GM12878 (cell line): ENCODE measurements around the gene RAP1B. TPM values are rescaled to one million over a fixed set of nuclear protein-coding genes. Genes with fewer than 3 reads are reported as not detected.
A peak's percentile ranks its signal among the peaks of the same experiment; 100 is the strongest.

Experiments used
- ATAC-seq: fragments of 200-7000 bp; cut with Tn5 transposase; 3 replicates; pipeline ENCODE4 v1.9.1; 2020; ENCODE audit warnings: mild to moderate bottlenecking, moderate library complexity
- BruUV-seq: library from RNA; stranded (reverse); fragments of 400-500 nt; replicated peaks from 2 replicates; lab custom pipeline; 2021; lab: Mats Ljungman, UMichigan
- CTCF ChIA-PET: fragments of 300-600 bp; sonication (Branson Sonifier 250); formaldehyde crosslinking; extraction: SDS; loops from one replicate; lab custom pipeline; 2021; ENCODE audit warnings: inconsistent platforms; lab: Yijun Ruan, JAX
- POLR2A ChIA-PET: fragments of 350-600 bp; formaldehyde crosslinking; extraction: SDS; loops from one replicate; lab custom pipeline; 2021; ENCODE audit warnings: inconsistent platforms; lab: Charles Lee
- RAD21 ChIA-PET: fragments of 300-600 bp; sonication (Branson Sonifier 250); formaldehyde crosslinking; loops from one replicate; lab custom pipeline; 2023; ENCODE audit warnings: antibody characterized with exemption; ENCODE audit not compliant: unreplicated experiment; lab: Charles Lee
- SMC1A ChIA-PET: fragments of 300-600 bp; sonication (Branson Sonifier 250); formaldehyde crosslinking; loops from one replicate; lab custom pipeline; 2023; ENCODE audit not compliant: unreplicated experiment, uncharacterized antibody; lab: Charles Lee
- DNase-seq: peaks from one replicate; pipeline ENCODE4 v3.0.0-alpha.2; 2011; ENCODE audit warnings: low read depth, low spot score
- FAIRE-seq: peaks from 3 replicates; lab custom pipeline; 2011; peaks lifted over from hg19 to GRCh38; lab: Jason Lieb, UNC
- H2AFZ ChIP-seq: 2 replicates; pipeline ENCODE4 v1.6.0; 2011; ENCODE audit warnings: low read depth, low read length, control low read depth; ENCODE audit not compliant: control insufficient read depth
- H3K27ac ChIP-seq: 2 replicates; pipeline ENCODE4 v1.5.1; 2011; ENCODE audit warnings: control low read depth; ENCODE audit not compliant: control insufficient read depth, insufficient read depth
- H3K27me3 ChIP-seq, 2 experiments: replicated peaks in 1 of 2; 2 replicates each; pipeline versions ENCODE4 v1.6.0 to v1.6.1; 2011; ENCODE audit warnings: low read length in 1 of 2; ENCODE audit not compliant: control insufficient read depth in 2 of 2, insufficient read depth in 2 of 2
- H3K36me3 ChIP-seq, 2 experiments: 2 replicates each; pipeline ENCODE4 v1.5.1; 2011; ENCODE audit warnings: low read length in 1 of 2; ENCODE audit not compliant: control insufficient read depth in 2 of 2, insufficient read depth in 2 of 2
- H3K4me1 ChIP-seq: 2 replicates; pipeline ENCODE4 v1.6.1; 2011; ENCODE audit warnings: mild to moderate bottlenecking, low read length, moderate library complexity, mixed read lengths; ENCODE audit not compliant: control insufficient read depth, insufficient read depth
- H3K4me2 ChIP-seq: 2 replicates; pipeline ENCODE4 v1.6.0; 2011; ENCODE audit warnings: control low read depth; ENCODE audit not compliant: control insufficient read depth, insufficient read depth
- H3K4me3 ChIP-seq: fragments of 200-600 bp; sonication (generic); 2 replicates; pipeline ENCODE4 v1.5.1; 2016
- H3K79me2 ChIP-seq: 2 replicates; pipeline ENCODE4 v1.6.0; 2011; ENCODE audit warnings: low read length; ENCODE audit not compliant: control insufficient read depth, insufficient read depth
- H3K9ac ChIP-seq: 2 replicates; pipeline ENCODE4 v1.8.0; 2011; ENCODE audit warnings: low read length, control low read depth, mixed read lengths; ENCODE audit not compliant: control insufficient read depth, insufficient read depth
- H3K9me3 ChIP-seq: replicated peaks from 3 replicates; pipeline ENCODE4 v1.5.1; 2011; ENCODE audit warnings: mild to moderate bottlenecking, low read length; ENCODE audit not compliant: control insufficient read depth, insufficient read depth
- H4K20me1 ChIP-seq: 2 replicates; pipeline ENCODE4 v1.6.0; 2011; ENCODE audit not compliant: control insufficient read depth, insufficient read depth
- EED ChIP-seq: sonication (generic); IDR thresholded peaks from 2 replicates; pipeline ENCODE4 v1.6.1; 2016; ENCODE audit warnings: antibody characterized with exemption, low read depth
- JUNB ChIP-seq: IDR thresholded peaks from 2 replicates; pipeline ENCODE4 v1.6.1; 2016; ENCODE audit warnings: antibody characterized with exemption, mild to moderate bottlenecking
- JUND ChIP-seq: IDR thresholded peaks from 2 replicates; pipeline ENCODE4 v1.6.1; 2012; ENCODE audit warnings: low read depth, mild to moderate bottlenecking, low read length, improper control_type of control experiment, moderate library complexity
- KAT2A ChIP-seq: conservative IDR thresholded peaks from 2 replicates; pipeline ENCODE4 v1.6.1; 2011; ENCODE audit warnings: low read depth, low read length; ENCODE audit not compliant: control insufficient read depth
- NR2F1 ChIP-seq: fragments of 450-650 bp; conservative IDR thresholded peaks from 2 replicates; pipeline ENCODE4 v1.6.1; 2017; ENCODE audit warnings: mild to moderate bottlenecking
- SPI1 ChIP-seq: IDR thresholded peaks from 2 replicates; pipeline ENCODE4 v1.6.1; 2011; ENCODE audit warnings: low read depth, mild to moderate bottlenecking, low read length, moderate library complexity, borderline replicate concordance; ENCODE audit not compliant: insufficient read depth
- in situ Hi-C: fragments of 300-500 bp; cut with MboI; formaldehyde crosslinking; loops from 9 replicates; pipeline ENCODE4 v1.14.3; 2018; ENCODE audit warnings: mixed read lengths
- intact Hi-C: fragments of 100-400 bp; cut with micrococcal nuclease; formaldehyde crosslinking; loops from one replicate; pipeline ENCODE4 v1.14.2; 2022; ENCODE audit not compliant: unreplicated experiment
- polyA plus RNA-seq, 11 experiments: library from polyadenylated mRNA; depleted of rRNA in 4 of 11; unstranded in 6 of 11; stranded (reverse) in 5 of 11; fragments of >200 nt; fragmentation: Nextera tagmentation in 4 of 11; fragmentation: Illumina TruSeq in 1 of 11; extraction: Ambion mirVana in 4 of 11; extraction: Trizol in 1 of 11; gene quantifications; 1 replicate in 1 of 11; 2 replicates in 10 of 11; pipeline versions ENCODE4 v1.2.1 to v1.2.3, GENCODE V29; 2011 to 2016; ENCODE audit warnings: inconsistent platforms in 2 of 11, missing spikeins in 2 of 11, low read depth in 1 of 11
- total RNA-seq, 4 experiments: library from RNA; depleted of rRNA in 3 of 4; stranded (reverse); fragments of >200 nt in 3 of 4; fragmentation: Illumina TruSeq in 1 of 4; extraction: Trizol in 1 of 4; gene quantifications; 2 replicates each; pipeline versions ENCODE4 v1.2.1 to v1.2.3, GENCODE V29; 2013 to 2021
- TF ChIP-seq, protein P1 (sequence below): fragments of 450-650 bp; formaldehyde crosslinking; IDR thresholded peaks from 2 replicates; pipeline ENCODE4 v1.4.0; 2022; ENCODE audit warnings: mild to moderate bottlenecking, moderate library complexity

RAP1B gene
- total and polyA plus RNA-seq, 10 of the 15 experiments (the other 5 are each of a cell fraction or from before 2014, with no cell fraction given) = 88.9 to 219 (median 127) TPM

DNA sequence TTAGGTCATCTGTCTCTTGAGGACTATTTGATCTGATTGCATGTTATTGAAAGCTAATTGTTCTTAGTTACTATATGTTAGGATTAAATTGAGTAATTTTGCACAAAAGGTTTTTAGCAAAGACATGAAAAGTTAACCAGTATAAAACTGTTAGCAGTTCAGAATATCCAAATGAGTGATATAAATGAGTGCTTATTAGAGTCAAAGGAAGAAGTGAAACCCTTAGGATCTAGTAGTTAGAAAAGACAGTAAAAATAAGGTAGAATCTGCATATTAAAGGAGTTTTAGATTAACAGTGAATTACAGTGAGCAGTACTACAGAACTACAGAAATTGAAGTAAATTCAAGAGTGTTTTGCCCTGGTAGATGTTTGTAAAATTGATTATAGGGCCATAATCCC, 12.4 kb downstream of the RAP1B start:
- ChIA-PET POLR2A (interaction anchor here (0.9 kb wide), 1 partner anchor 10 kb away, joined by 4 read pairs; no protein-coding TSS in a partner anchor), SMC1A (interaction anchor here (1.1 to 5.7 kb wide), 4 partner anchors 10 to 267 kb away, joined by 4 to 53 read pairs (median 4); partner anchors contain the start of gene RAP1B), CTCF (interaction anchor here (1.4 kb wide), 1 partner anchor 9 kb away, joined by 5 read pairs; no protein-coding TSS in a partner anchor), RAD21 (interaction anchor here (1.4 kb wide), 1 partner anchor 65 kb away, joined by 3 read pairs; no protein-coding TSS in a partner anchor)
- DNase-seq (no peak), ATAC-seq (peak; percentile 9; the same call in 1 of the 3 replicates), FAIRE-seq (no peak)
- no TSS peak for BruUV-seq
- no peak overlapping the region for H3K4me3 ChIP-seq
- peaks cover 1 to 8% of the 10 kb centered on the region in 2 experiments for H3K36me3 ChIP-seq
- no peaks in the 10 kb centered on the region; the same call in none of the 2 replicates for H4K20me1 ChIP-seq
- no peak for TF ChIP-seq NR2F1
- TF ChIP-seq JUND = no peak
- TF ChIP-seq, protein P1, sequence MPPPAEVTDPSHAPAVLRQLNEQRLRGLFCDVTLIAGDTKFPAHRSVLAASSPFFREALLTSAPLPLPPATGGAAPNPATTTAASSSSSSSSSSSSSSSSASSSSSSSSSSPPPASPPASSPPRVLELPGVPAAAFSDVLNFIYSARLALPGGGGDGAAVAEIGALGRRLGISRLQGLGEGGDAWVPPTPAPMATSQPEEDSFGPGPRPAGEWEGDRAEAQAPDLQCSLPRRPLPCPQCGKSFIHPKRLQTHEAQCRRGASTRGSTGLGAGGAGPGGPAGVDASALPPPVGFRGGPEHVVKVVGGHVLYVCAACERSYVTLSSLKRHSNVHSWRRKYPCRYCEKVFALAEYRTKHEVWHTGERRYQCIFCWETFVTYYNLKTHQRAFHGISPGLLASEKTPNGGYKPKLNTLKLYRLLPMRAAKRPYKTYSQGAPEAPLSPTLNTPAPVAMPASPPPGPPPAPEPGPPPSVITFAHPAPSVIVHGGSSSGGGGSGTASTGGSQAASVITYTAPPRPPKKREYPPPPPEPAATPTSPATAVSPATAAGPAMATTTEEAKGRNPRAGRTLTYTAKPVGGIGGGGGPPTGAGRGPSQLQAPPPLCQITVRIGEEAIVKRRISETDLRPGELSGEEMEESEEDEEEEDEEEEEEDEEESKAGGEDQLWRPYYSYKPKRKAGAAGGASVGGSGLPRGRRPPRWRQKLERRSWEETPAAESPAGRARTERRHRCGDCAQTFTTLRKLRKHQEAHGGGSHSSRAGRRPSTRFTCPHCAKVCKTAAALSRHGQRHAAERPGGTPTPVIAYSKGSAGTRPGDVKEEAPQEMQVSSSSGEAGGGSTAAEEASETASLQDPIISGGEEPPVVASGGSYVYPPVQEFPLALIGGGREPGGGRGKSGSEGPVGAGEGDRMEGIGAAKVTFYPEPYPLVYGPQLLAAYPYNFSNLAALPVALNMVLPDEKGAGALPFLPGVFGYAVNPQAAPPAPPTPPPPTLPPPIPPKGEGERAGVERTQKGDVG (CRISPR knock-in tag) = no peak
- TF ChIP-seq EED = no peak
- TF ChIP-seq JUNB = no peak
- no peak for TF ChIP-seq KAT2A
- 0 out of 2 replicates have a peak, but pooled peaks have one; percentile 19 for TF ChIP-seq SPI1
- H2AFZ ChIP-seq = no peak overlapping the region
- peaks cover 24% of the 10 kb centered on the region for H3K4me1 ChIP-seq
- H3K9ac ChIP-seq = no peak overlapping the region
- H3K9me3 ChIP-seq = peaks cover 23% of the 10 kb centered on the region
- peak overlapping the region; percentile 45; the same call in 1 of the 2 replicates for H3K27ac ChIP-seq
- in situ Hi-C loops (loop anchor here (25.0 kb wide), 1 partner anchor 261 kb away; no protein-coding TSS in a partner anchor), intact Hi-C loops (no loop called here)
- H3K4me2 ChIP-seq = no peak overlapping the region
- H3K27me3 ChIP-seq = no peaks in the 10 kb centered on the region
- peaks cover 100% of the 10 kb centered on the region for H3K79me2 ChIP-seq
